ENCODE measurements around the gene SELENON. TPM values are rescaled to one million over a fixed set of nuclear protein-coding genes. Genes with fewer than 3 reads are reported as not detected.

Gene SELENON
- total and polyA plus RNA-seq, 9 of the 15 experiments (the other 6 are each of a cell fraction or from before 2014, with no cell fraction given): 0.43 to 26.7 (median 7.0) TPM

DNA sequence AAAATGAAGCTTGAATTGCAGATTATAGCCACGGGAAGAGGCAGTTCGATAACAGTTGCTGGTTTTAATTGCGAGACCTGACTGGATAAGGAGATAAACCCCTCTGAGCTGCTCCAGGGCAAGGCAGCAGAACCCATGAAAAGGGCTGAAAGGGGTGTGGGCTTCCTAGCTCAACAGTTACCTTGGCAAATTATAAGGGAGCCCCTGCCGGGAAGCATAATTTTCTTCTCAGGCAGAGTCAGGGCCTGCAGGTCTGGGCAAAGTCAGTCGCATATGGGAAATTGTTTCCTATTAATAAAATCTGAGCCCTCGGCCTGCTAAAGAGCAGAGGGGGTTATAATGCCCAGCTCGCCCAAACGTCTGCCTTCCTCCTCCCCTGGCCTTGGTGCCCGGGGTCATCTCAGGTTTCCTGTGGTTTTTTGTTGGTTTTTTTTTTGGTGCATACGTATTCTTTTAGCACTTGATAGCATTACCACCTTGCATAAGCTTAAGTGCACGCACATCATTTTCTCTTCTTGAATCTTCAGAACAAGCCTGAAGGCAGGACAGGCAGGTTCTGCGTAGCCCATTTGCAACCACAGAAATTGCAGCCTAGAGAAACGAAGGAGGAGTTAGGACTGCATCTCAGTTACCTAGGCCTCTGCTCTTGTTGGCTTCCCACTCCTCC is 33.9 kb upstream of the SELENON start:
- FAIRE-seq: no peak
- Histone ChIP-seq H3K79me2 (ENCODE audit: control insufficient read depth, insufficient read depth, low read length) (no peaks in the 10 kb centered on the region), H3K27me3 (ENCODE audit: control insufficient read depth in 2 of 2, insufficient read depth in 2 of 2, low read length in 2 of 2) (peaks cover 0 to 5% of the 10 kb centered on the region in 2 experiments; a peak in 1 of 5 replicates), H3K9ac (ENCODE audit: insufficient read depth in 1 of 2, low read depth in 2 of 2, low read length in 2 of 2) (peak overlapping the region in 1 of 2 experiments; percentile 43; a peak in 1 of 4 replicates), H3K4me3 (no peak overlapping the region), H3K9me1 (ENCODE audit: control insufficient read depth, insufficient read depth, low read length) (no peaks in the 10 kb centered on the region), H2AFZ (ENCODE audit: low read depth, low read length) (peak overlapping the region; percentile 40), H3K9me3 (replicated peaks; ENCODE audit: control insufficient read depth, insufficient read depth, low read depth, low read length) (no peaks in the 10 kb centered on the region; the same call in 1 of the 2 replicates), H3K27ac (ENCODE audit: extremely low read depth, low read depth, low read length) (no peak overlapping the region), H3K4me2 (ENCODE audit: insufficient read depth, low read length) (no peak overlapping the region), H3K4me1 (replicated peaks in 1 of 2; ENCODE audit: control insufficient read depth in 2 of 2, insufficient read depth in 2 of 2, low read length in 2 of 2) (peaks cover 11 to 17% of the 10 kb centered on the region in 2 experiments), H4K20me1 (replicated peaks; ENCODE audit: control insufficient read depth, insufficient read depth, low read length) (0 out of 2 replicates have a peak, but pooled peaks cover 3% of the 10 kb centered on the region), H3K36me3 (ENCODE audit: control insufficient read depth, insufficient read depth, low read length) (no peaks in the 10 kb centered on the region)
- ATAC-seq: no peak
- ChIA-PET CTCF (ENCODE audit: low intra/inter-chr PET ratio) (no interaction called here), POLR2A (interaction anchor here (0.6 to 1.4 kb wide), 6 partner anchors 8 to 212 kb away, joined by 3 to 6 read pairs (median 3); no protein-coding TSS in a partner anchor)
- no peak for DNase-seq (ENCODE audit: extremely low read depth in 1 of 4, low spot score in 3 of 4)
- in situ Hi-C loops (cut with MboI): no loop called here
- TF ChIP-seq ZNF316 (IDR thresholded peaks at IDR 0.05) (0 out of 2 replicates have a peak, but pooled peaks have one; percentile 2), ZNF133 (CRISPR knock-in tag; IDR thresholded peaks at IDR 0.05) (no peak)
- intact Hi-C loops (cut with micrococcal nuclease): no loop called here
- WGBS (ENCODE audit: insufficient coverage, low coverage, missing lambda C conversion rate): 33% methylated on average over 13 of the region's 13 CpGs
- no TSS peak for BruUV-seq (replicated peaks)

- Histone ChIP-seq H3K27ac (ENCODE audit: extremely low read depth, low read depth, low read length) (no peak overlapping the region), H3K9me1 (ENCODE audit: control insufficient read depth, insufficient read depth, low read length) (no peaks in the 10 kb centered on the region), H2AFZ (ENCODE audit: low read depth, low read length) (no peak overlapping the region), H4K20me1 (replicated peaks; ENCODE audit: control insufficient read depth, insufficient read depth, low read length) (0 out of 2 replicates have a peak, but pooled peaks cover 3% of the 10 kb centered on the region), H3K79me2 (ENCODE audit: control insufficient read depth, insufficient read depth, low read length) (no peaks in the 10 kb centered on the region), H3K4me2 (ENCODE audit: insufficient read depth, low read length) (no peak overlapping the region), H3K9me3 (replicated peaks; ENCODE audit: control insufficient read depth, insufficient read depth, low read depth, low read length) (no peaks in the 10 kb centered on the region; the same call in 1 of the 2 replicates), H3K4me3 (no peak overlapping the region), H3K36me3 (ENCODE audit: control insufficient read depth, insufficient read depth, low read length) (no peaks in the 10 kb centered on the region), H3K27me3 (ENCODE audit: control insufficient read depth in 2 of 2, insufficient read depth in 2 of 2, low read length in 2 of 2) (peaks cover 0 to 12% of the 10 kb centered on the region in 2 experiments; a peak in 3 of 5 replicates), H3K4me1 (replicated peaks in 1 of 2; ENCODE audit: control insufficient read depth in 2 of 2, insufficient read depth in 2 of 2, low read length in 2 of 2) (peaks cover 8 to 26% of the 10 kb centered on the region in 2 experiments; a peak in 4 of 5 replicates), H3K9ac (ENCODE audit: insufficient read depth in 1 of 2, low read depth in 2 of 2, low read length in 2 of 2) (peak overlapping the region in 1 of 2 experiments; percentile 11; a peak in 1 of 4 replicates)
- CTCF ChIA-PET (ENCODE audit: low intra/inter-chr PET ratio): no interaction called here
- POLR2A ChIA-PET: interaction anchor here (0.9 to 1.4 kb wide), 2 partner anchors 9 to 51 kb away, joined by 3 to 6 read pairs; no protein-coding TSS in a partner anchor
- no TSS peak for BruUV-seq (replicated peaks)
- intact Hi-C loops (cut with micrococcal nuclease) (no loop called here), in situ Hi-C loops (cut with MboI) (no loop called here)
- 89% methylated on average over 11 of the region's 13 CpGs for WGBS (ENCODE audit: insufficient coverage, low coverage, missing lambda C conversion rate)
- FAIRE-seq (no peak), ATAC-seq (no peak), DNase-seq (ENCODE audit: extremely low read depth in 1 of 4, low spot score in 3 of 4) (no peak)
- TF ChIP-seq TAF15 (IDR thresholded peaks at IDR 0.05; ENCODE audit: low read depth, low read length) (no peak), PHF20 (IDR thresholded peaks at IDR 0.05; ENCODE audit: partially characterized antibody) (no peak), ZNF780A (CRISPR knock-in tag; IDR thresholded peaks at IDR 0.05) (no peak), MIER1 (IDR thresholded peaks at IDR 0.05; ENCODE audit: low read depth) (no peak), TEAD1 (CRISPR knock-in tag; IDR thresholded peaks at IDR 0.05) (no peak), ZNF121 (CRISPR knock-in tag; conservative IDR thresholded peaks at IDR 0.05) (no peak), HMG20A (CRISPR knock-in tag; conservative IDR thresholded peaks at IDR 0.05) (no peak), BCOR (IDR thresholded peaks at IDR 0.05) (no peak), STAG1 (CRISPR knock-in tag; IDR thresholded peaks at IDR 0.05; ENCODE audit: borderline replicate concordance) (no peak), HMG20B (CRISPR knock-in tag; IDR thresholded peaks at IDR 0.05) (no peak), CHD4 (IDR thresholded peaks at IDR 0.05; ENCODE audit: insufficient read depth, insufficient replicate concordance, low read depth, low read length, poor library complexity, severe bottlenecking) (no peak), MYNN (IDR thresholded peaks at IDR 0.05) (no peak), MYNN (CRISPR knock-in tag; IDR thresholded peaks at IDR 0.05) (no peak), ZNF184 (CRISPR knock-in tag; IDR thresholded peaks at IDR 0.05) (no peak)
Measured at GRCh38 chr1:25766721-25767436, 33.1 kb upstream of the SELENON start.

Measured in K562 (cell line).